OCI-LY7 (cell line): Measurements from ENCODE around the gene PTGDS.

Experiments used
- CTCF ChIP-seq: fragments of 200-600 bp; sonication (generic); conservative IDR thresholded peaks from 2 replicates; pipeline ENCODE4 v1.5.1; 2014; ENCODE audit warnings: mild to moderate bottlenecking, antibody characterized with exemption, low read length, moderate library complexity, mixed read lengths
- EZH2phosphoT487 ChIP-seq: fragments of 200-600 bp; sonication (generic); IDR thresholded peaks from 2 replicates; pipeline ENCODE4 v1.6.1; 2018; ENCODE audit warnings: low read depth, borderline replicate concordance, mild to moderate bottlenecking, mixed run types, antibody characterized with exemption, low read length, moderate library complexity, mixed read lengths

GRCh38 chr9:137030538-137031527 is 53.5 kb downstream of the PTGDS start:
- no peak for TF ChIP-seq CTCF
- no peak for TF ChIP-seq EZH2phosphoT487
